GM12891 (cell line): ENCODE results near the gene ZNF429.

Experiments used
- DNase-seq: peaks from one replicate; pipeline ENCODE4 v3.0.0; 2011; ENCODE audit warnings: low spot score; ENCODE audit not compliant: insufficient read length
- FAIRE-seq: peaks from 2 replicates; lab custom pipeline; 2011; peaks lifted over from hg19 to GRCh38; lab: Jason Lieb, UNC
- PAX5 ChIP-seq: IDR thresholded peaks from 2 replicates; pipeline ENCODE4 v1.6.1; 2011; ENCODE audit warnings: low read length, moderate library complexity, mild to moderate bottlenecking; ENCODE audit not compliant: insufficient read depth, severe bottlenecking
- POLR2A ChIP-seq: IDR thresholded peaks from 2 replicates; pipeline ENCODE4 v1.6.1; 2011; ENCODE audit warnings: low read depth, low read length, control low read depth
- POLR2AphosphoS5 ChIP-seq: IDR thresholded peaks from 2 replicates; pipeline ENCODE4 v1.6.1; 2011; ENCODE audit warnings: low read depth, low read length, control low read depth
- POU2F2 ChIP-seq: IDR thresholded peaks from 2 replicates; pipeline ENCODE4 v1.6.1; 2011; ENCODE audit warnings: low read depth, mild to moderate bottlenecking, control low read depth, low read length, moderate library complexity
- SPI1 ChIP-seq: IDR thresholded peaks from 2 replicates; pipeline ENCODE4 v1.6.1; 2011; ENCODE audit warnings: low read depth, low read length, control low read depth
- TAF1 ChIP-seq: IDR thresholded peaks from 2 replicates; pipeline ENCODE4 v1.6.1; 2011; ENCODE audit warnings: low read depth, low read length, control low read depth

Gene ZNF429

GRCh38 chr19:21603431-21604231 is 98.2 kb downstream of the ZNF429 start:
- DNase-seq, result no peak
- no peak for TF ChIP-seq POU2F2
- no peak for TF ChIP-seq PAX5
- TF ChIP-seq SPI1, result no peak
- TF ChIP-seq TAF1, result no peak
- no peak for TF ChIP-seq POLR2A
- FAIRE-seq, result no peak

GRCh38 chr19:21604351-21604926 is 99.0 kb downstream of the ZNF429 start:
- DNase-seq (no peak), FAIRE-seq (no peak)
- TF ChIP-seq POU2F2 (no peak), POLR2AphosphoS5 (no peak), TAF1 (no peak), POLR2A (no peak), SPI1 (no peak), PAX5 (no peak)
